NCI-H510A (cell line): Measurements from ENCODE around the gene SKP2.
"Not testable (repeated sequence)": the region's sequence is repeated elsewhere in the genome, so short reads cannot be mapped to it uniquely, and the experiment has no call there.

Experiments used
- DNase-seq: peaks from one replicate; lab custom pipeline; 2025; lab: John Stamatoyannopoulos, UW

The SKP2 gene

DNA sequence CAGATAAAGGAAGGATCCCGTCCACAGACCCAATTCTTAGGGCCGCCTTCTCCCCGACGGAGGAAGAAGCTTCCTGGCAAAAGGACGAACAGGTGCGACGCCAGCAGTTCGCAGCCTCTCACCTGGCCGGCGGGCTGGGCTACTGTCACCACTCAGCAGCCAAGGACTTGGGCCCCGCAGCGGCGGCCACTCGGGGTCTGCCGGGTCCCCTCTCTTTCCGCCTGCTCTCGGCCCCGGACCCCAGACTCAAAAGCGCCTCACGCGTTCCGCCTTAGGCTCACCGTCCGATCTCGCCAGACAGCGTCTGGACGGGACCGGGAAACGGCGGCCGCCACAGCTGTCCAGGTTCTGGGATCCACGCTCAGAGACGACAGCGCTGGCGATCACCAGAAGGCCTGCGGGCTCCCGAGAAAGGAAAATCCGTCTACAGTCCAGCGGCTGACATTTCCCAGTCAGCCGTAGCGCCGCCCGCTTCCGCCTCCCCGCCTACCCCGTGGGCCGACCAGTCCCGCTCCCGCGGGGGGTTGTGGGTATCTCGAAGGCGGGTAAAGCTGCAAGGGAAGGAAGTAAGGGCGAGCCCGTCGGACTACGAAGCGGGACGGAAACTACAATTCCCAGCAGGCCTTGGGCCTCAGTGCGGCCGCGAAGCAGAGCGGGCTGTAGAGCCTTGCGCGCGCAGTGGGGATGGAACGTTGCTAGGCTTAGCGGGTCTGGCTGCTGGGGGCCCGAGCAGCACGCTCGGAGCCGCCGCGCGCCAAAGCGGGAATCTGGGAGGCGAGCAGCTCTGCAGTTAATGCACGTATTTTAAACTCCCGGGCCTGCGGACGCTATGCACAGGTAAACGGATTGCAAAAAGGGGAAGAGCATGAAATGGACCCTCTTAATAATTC is at the start of gene SKP2, which contains the start of gene LMBRD2:
Gene SKP2, plus strand, starts transcription at position 678 of the 890 bp plus-strand sequence. Its CDS starts 152 bp downstream, at position 830.
Gene LMBRD2, minus strand, starts transcription at position 454 of the 890 bp plus-strand sequence. CDS start 8,538 bp downstream, outside the sequence.
- peak; percentile 98 for DNase-seq

GRCh38 chr5:36105819-36106218 is 46.1 kb upstream of the SKP2 start:
- DNase-seq = no peak

DNA sequence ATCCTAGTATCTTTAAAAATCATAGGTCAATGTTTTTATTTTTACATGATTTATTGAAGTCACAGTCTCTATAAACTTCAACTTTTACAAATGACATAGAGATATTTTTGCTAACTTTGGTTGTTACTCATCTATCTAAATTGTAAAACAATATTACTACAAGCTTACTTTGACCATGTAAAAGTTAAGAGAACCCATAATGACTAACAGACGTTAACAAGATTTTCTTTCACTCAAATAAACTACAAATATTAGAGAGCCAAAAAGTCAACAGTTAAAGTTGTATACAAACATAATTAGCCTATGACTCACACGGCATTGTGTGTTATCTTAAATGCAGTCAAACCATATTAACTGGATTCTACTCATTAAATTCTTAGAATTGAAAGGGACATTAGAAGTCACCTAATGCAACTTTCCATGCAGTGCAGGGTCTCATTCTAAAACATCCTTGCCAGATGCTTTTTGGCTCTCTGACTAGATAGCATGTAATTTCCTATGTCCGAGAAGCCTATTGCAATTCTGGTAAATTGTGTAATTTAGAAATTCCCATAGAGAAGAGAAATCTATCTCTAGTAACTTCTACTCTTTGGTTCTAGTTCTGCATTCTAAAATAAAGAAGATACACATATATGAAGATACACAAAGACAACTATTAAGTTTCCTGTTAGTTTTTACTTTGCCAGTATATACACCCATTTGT is 43.0 kb upstream of the SKP2 start:
- DNase-seq = no peak

DNA sequence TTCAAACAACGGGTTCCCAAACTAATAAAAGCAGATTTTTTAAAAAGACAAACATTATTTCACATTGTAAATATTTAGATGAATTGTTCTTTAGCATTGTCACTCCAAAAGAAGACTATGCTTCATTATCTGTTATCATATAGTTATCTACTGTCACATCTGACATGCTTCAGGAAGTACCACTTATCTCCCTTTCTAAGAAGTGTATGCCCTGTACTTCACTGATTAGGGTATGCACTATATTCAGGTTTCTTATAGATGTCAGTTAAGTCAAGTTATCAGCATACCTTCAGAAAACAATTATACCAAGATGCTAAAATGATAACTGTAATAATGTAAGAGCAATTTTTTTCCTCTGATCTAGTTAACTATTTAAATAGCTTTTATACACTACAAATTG is 40.7 kb upstream of the SKP2 start:
- no peak for DNase-seq

- DNase-seq = no peak
Measured at GRCh38 chr5:36125868-36126267, 26.0 kb upstream of the SKP2 start.

DNA sequence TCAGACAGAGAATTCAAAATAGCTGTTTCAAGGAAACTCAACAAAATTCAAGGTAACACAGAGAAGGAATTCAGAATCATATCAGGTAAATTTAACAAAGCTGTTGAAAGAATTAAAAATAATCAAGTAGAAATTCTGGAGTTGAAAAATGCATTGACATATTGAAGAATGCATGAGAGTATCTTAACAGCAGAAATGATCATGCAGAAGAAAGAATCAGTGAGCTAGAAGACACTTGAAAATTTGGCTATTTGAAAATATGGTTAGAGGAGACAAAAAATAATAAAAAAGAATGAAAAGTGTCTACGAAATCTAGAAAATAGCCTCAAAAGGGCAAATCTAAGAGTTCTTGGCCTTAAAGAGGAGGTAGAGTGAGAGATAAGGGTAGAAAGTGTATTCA is 23.1 kb upstream of the SKP2 start:
- no peak for DNase-seq

- not testable (repeated sequence) for DNase-seq
Measured at GRCh38 chr5:36129666-36130065, 22.2 kb upstream of the SKP2 start.

DNA sequence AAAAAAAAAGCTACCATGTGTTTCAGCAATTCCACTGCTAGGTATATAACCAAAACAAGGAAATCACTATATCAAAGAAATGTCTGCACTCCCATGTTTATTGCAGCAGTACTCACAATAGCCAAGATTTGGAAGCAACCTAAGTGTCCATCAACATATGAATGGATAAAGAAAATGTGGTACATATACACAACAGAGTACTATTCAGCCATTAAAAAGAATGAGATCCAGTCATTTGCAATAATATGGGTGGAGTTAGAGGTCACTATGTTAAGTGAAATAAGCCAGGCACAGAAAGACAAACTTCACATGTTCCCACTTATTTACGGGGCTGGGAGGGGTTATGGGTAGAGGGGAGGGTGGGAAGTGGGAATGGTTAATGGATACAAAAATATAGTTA is 18.9 kb upstream of the SKP2 start:
- DNase-seq = not testable (repeated sequence)

- DNase-seq = no peak
Measured at GRCh38 chr5:36135988-36136387, 15.9 kb upstream of the SKP2 start.

- no peak for DNase-seq
Measured at GRCh38 chr5:36136581-36136980, 15.3 kb upstream of the SKP2 start.

DNA sequence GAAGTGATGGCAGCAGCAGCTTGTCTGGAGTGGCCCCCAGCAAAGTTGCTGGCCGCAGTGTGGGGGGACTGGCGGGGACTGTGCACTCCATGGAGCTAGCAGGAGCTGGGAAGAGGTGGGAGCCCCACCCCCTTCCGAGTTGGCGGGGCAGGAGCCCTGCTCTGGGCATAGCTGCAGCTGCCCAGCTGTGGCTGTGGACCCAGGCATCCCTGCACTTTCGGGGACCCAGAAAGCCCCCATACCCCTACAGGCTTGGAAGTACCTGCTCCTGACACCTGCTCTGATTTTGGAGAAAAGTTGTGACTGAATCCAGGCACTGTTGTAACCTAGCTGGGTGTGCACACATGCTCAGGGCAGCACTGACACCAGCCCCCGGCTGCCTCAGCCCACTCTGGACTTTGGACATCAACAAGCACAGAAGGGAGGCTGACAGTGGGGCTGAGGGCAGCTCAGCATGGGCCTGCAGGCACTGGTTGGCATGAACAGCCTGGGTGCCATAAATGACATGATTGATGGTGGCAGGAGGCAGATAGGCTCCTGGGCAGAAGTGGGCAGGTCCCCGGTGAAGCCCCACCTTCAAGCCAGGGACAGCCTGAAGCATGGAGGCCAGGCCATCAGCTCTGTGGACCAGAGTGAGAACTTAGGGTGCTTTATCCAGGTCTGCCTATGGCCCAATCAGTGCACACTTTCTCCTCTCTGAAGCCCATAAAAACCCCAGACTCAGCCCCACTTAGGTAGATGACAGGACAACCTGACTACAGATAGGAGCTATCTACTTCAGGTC is 12.8 kb upstream of the SKP2 start:
- DNase-seq = no peak

DNA sequence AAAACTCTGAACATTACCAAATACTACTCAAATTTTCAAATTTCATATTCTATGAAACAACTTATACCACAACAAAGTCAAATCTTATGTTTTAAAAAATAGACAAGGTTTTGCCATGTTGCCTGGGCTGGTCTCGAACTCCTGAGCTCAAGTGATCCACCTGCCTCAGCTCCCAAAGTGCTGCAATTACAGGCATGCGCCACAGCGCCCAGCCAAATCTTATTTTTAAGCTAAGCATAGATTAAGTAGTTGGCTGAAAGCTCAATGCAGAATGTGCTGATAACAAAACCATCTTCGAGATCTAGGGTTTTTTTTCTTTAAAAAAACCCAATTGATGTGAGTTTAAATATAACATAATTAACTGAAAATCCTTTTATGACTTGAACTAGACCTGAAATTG is 6.6 kb upstream of the SKP2 start:
- no peak for DNase-seq

DNA sequence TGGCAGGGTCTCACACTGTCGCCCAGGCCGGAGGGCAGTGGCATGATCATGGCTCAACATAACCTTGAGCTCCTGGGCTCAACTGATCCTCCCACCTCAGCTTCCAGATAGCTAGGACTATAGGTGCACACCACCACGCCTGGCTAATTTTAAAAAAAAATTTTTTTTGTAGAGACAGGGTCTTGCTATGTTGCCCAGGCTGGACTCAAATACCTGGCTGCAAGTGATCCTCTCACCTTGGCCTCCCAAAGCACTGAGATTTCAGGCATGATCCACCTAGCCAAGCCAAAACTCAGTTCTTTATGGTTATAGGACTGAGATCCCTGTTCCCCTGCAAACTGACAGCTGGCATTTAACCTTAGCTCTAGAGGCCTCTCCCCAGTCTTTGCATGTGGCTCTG is 5.5 kb upstream of the SKP2 start:
- no peak for DNase-seq

GRCh38 chr5:36147681-36148080 is 4.2 kb upstream of the SKP2 start:
- DNase-seq = no peak

DNA sequence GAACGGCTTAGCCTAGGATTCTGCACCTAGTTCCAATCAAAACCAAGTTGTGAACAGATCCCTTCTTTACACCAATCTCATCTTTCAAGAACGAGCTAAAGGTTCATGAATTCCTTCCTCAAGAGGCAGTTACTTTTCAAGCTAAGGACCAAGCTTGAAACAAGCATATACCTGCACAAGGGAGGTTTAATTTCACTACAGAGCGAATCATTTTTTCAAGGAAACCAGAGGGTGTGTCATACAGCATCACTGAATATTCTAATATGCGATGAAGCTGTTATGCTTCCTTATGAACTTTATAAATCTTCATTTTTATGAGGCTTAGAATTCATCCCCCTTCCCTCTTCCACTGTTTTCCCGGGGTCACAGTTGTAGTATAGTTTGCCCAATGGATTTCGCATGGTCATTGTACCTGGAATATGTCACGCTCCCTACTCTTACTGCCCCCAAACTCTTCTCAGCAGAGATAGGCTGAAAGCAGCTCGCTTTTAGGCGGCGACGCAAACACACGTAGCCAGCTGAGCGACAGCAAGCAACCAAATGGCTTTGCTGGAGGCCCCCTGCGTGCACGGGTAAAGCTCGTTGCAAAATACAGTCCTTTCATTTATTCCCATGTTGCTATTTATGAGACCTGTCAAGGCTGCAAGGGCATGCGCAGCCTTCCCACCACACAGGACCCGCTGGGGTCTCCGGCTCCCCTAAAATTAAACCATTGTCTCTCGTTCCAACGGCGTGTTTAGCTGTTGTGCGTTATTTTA is 1.1 kb upstream of the SKP2 start:
- peak; percentile 15 for DNase-seq

- peak; percentile 13 for DNase-seq
Measured at GRCh38 chr5:36152324-36153297, 700 bp downstream of the SKP2 start.

DNA sequence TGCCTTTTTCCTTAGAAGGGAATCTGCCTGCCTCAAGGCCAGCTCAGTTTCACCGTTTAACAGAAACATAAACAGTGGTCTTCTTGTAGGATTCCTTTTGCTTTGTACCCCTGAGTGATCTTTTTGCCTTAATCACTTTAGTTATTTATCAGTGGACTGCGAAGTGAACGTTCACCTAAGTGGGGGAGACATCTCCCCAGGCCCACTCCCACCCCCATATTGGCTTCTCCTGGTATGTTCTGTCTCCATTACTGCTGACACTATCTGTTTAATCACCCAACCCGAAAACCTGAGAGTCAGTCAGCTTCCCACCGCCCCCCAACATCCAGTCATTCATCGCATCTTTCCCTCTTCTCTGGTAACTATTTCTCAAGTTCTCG is 1.4 kb downstream of the SKP2 start:
- DNase-seq = no peak

- no peak for DNase-seq
Measured at GRCh38 chr5:36153726-36154125, 1.8 kb downstream of the SKP2 start.

- DNase-seq = no peak
Measured at GRCh38 chr5:36155291-36155690, 3.4 kb downstream of the SKP2 start.

- no peak for DNase-seq
Measured at GRCh38 chr5:36156121-36156601, 4.2 kb downstream of the SKP2 start.
